GM12878 (cell line): ENCODE data around the gene COL3A1. TPM values are rescaled to one million over a fixed set of nuclear protein-coding genes. Genes with fewer than 3 reads are reported as not detected.
A peak's percentile ranks its signal among the peaks of the same experiment; 100 is the strongest.

Experiments
- ATAC-seq: fragments of 200-7000 bp; cut with Tn5 transposase; 3 replicates; pipeline ENCODE4 v1.9.1; 2020; ENCODE audit warnings: mild to moderate bottlenecking, moderate library complexity
- BruUV-seq: library from RNA; stranded (reverse); fragments of 400-500 nt; replicated peaks from 2 replicates; lab custom pipeline; 2021; lab: Mats Ljungman, UMichigan
- CTCF ChIA-PET: fragments of 300-600 bp; sonication (Branson Sonifier 250); formaldehyde crosslinking; extraction: SDS; loops from one replicate; lab custom pipeline; 2021; ENCODE audit warnings: inconsistent platforms; lab: Yijun Ruan, JAX
- POLR2A ChIA-PET: fragments of 350-600 bp; formaldehyde crosslinking; extraction: SDS; loops from one replicate; lab custom pipeline; 2021; ENCODE audit warnings: inconsistent platforms; lab: Charles Lee
- RAD21 ChIA-PET: fragments of 300-600 bp; sonication (Branson Sonifier 250); formaldehyde crosslinking; loops from one replicate; lab custom pipeline; 2023; ENCODE audit warnings: antibody characterized with exemption; ENCODE audit not compliant: unreplicated experiment; lab: Charles Lee
- SMC1A ChIA-PET: fragments of 300-600 bp; sonication (Branson Sonifier 250); formaldehyde crosslinking; loops from one replicate; lab custom pipeline; 2023; ENCODE audit not compliant: unreplicated experiment, uncharacterized antibody; lab: Charles Lee
- DNase-seq: peaks from one replicate; pipeline ENCODE4 v3.0.0-alpha.2; 2011; ENCODE audit warnings: low read depth, low spot score
- FAIRE-seq: peaks from 3 replicates; lab custom pipeline; 2011; peaks lifted over from hg19 to GRCh38; lab: Jason Lieb, UNC
- H2AFZ ChIP-seq: 2 replicates; pipeline ENCODE4 v1.6.0; 2011; ENCODE audit warnings: low read depth, low read length, control low read depth; ENCODE audit not compliant: control insufficient read depth
- H3K27ac ChIP-seq: 2 replicates; pipeline ENCODE4 v1.5.1; 2011; ENCODE audit warnings: control low read depth; ENCODE audit not compliant: control insufficient read depth, insufficient read depth
- H3K27me3 ChIP-seq, 2 experiments: replicated peaks in 1 of 2; 2 replicates each; pipeline versions ENCODE4 v1.6.0 to v1.6.1; 2011; ENCODE audit warnings: low read length in 1 of 2; ENCODE audit not compliant: control insufficient read depth in 2 of 2, insufficient read depth in 2 of 2
- H3K36me3 ChIP-seq, 2 experiments: 2 replicates each; pipeline ENCODE4 v1.5.1; 2011; ENCODE audit warnings: low read length in 1 of 2; ENCODE audit not compliant: control insufficient read depth in 2 of 2, insufficient read depth in 2 of 2
- H3K4me1 ChIP-seq: 2 replicates; pipeline ENCODE4 v1.6.1; 2011; ENCODE audit warnings: mild to moderate bottlenecking, low read length, moderate library complexity, mixed read lengths; ENCODE audit not compliant: control insufficient read depth, insufficient read depth
- H3K4me2 ChIP-seq: 2 replicates; pipeline ENCODE4 v1.6.0; 2011; ENCODE audit warnings: control low read depth; ENCODE audit not compliant: control insufficient read depth, insufficient read depth
- H3K4me3 ChIP-seq: fragments of 200-600 bp; sonication (generic); 2 replicates; pipeline ENCODE4 v1.5.1; 2016
- H3K79me2 ChIP-seq: 2 replicates; pipeline ENCODE4 v1.6.0; 2011; ENCODE audit warnings: low read length; ENCODE audit not compliant: control insufficient read depth, insufficient read depth
- H3K9ac ChIP-seq: 2 replicates; pipeline ENCODE4 v1.8.0; 2011; ENCODE audit warnings: low read length, control low read depth, mixed read lengths; ENCODE audit not compliant: control insufficient read depth, insufficient read depth
- H3K9me3 ChIP-seq: replicated peaks from 3 replicates; pipeline ENCODE4 v1.5.1; 2011; ENCODE audit warnings: mild to moderate bottlenecking, low read length; ENCODE audit not compliant: control insufficient read depth, insufficient read depth
- H4K20me1 ChIP-seq: 2 replicates; pipeline ENCODE4 v1.6.0; 2011; ENCODE audit not compliant: control insufficient read depth, insufficient read depth
- CTCF ChIP-seq, 3 experiments: IDR thresholded peaks in 2 of 3; conservative IDR thresholded peaks in 1 of 3; 2 replicates each; pipeline ENCODE4 v1.5.1; 2011; ENCODE audit warnings: low read depth in 3 of 3, low read length in 3 of 3, mild to moderate bottlenecking in 3 of 3, control low read depth in 2 of 3, moderate library complexity in 2 of 3, inconsistent platforms in 1 of 3, mixed read lengths in 1 of 3; ENCODE audit not compliant: control insufficient read depth in 2 of 3, insufficient read depth in 1 of 3; ENCODE audit errors: extremely low read depth in 1 of 3
- HDAC6 ChIP-seq: fragments of 200-600 bp; sonication (generic); IDR thresholded peaks from one replicate; pipeline ENCODE4 v1.8.0; 2017; ENCODE audit warnings: antibody characterized with exemption; ENCODE audit not compliant: unreplicated experiment
- RAD21 ChIP-seq: IDR thresholded peaks from 2 replicates; pipeline ENCODE4 v1.6.1; 2011; ENCODE audit warnings: mild to moderate bottlenecking, low read depth, low read length, moderate library complexity; ENCODE audit not compliant: insufficient read depth
- REST ChIP-seq: IDR thresholded peaks from 2 replicates; pipeline ENCODE4 v1.6.1; 2012; ENCODE audit warnings: mild to moderate bottlenecking, low read depth, low read length
- ZNF687 ChIP-seq: fragments of 450-650 bp; IDR thresholded peaks from 2 replicates; pipeline ENCODE4 v1.6.1; 2017; ENCODE audit warnings: mild to moderate bottlenecking, moderate library complexity
- WGBS: methylation state at CpG from one replicate; pipeline ENCODE4 v1.1.6; 2016; ENCODE audit warnings: low lambda C conversion rate; ENCODE audit not compliant: insufficient replicate concordance, insufficient coverage; ENCODE audit errors: missing lambda C conversion rate; 5-methylcytosine and 5-hydroxymethylcytosine counted together
- in situ Hi-C: fragments of 300-500 bp; cut with MboI; formaldehyde crosslinking; loops from 9 replicates; pipeline ENCODE4 v1.14.3; 2018; ENCODE audit warnings: mixed read lengths
- intact Hi-C: fragments of 100-400 bp; cut with micrococcal nuclease; formaldehyde crosslinking; loops from one replicate; pipeline ENCODE4 v1.14.2; 2022; ENCODE audit not compliant: unreplicated experiment
- polyA plus RNA-seq, 11 experiments: library from polyadenylated mRNA; depleted of rRNA in 4 of 11; unstranded in 6 of 11; stranded (reverse) in 5 of 11; fragments of >200 nt; fragmentation: Nextera tagmentation in 4 of 11; fragmentation: Illumina TruSeq in 1 of 11; extraction: Ambion mirVana in 4 of 11; extraction: Trizol in 1 of 11; gene quantifications; 1 replicate in 1 of 11; 2 replicates in 10 of 11; pipeline versions ENCODE4 v1.2.1 to v1.2.3, GENCODE V29; 2011 to 2016; ENCODE audit warnings: inconsistent platforms in 2 of 11, missing spikeins in 2 of 11, low read depth in 1 of 11
- total RNA-seq, 4 experiments: library from RNA; depleted of rRNA in 3 of 4; stranded (reverse); fragments of >200 nt in 3 of 4; fragmentation: Illumina TruSeq in 1 of 4; extraction: Trizol in 1 of 4; gene quantifications; 2 replicates each; pipeline versions ENCODE4 v1.2.1 to v1.2.3, GENCODE V29; 2013 to 2021

Gene COL3A1
- total and polyA plus RNA-seq, 10 of the 15 experiments (the other 5 are each of a cell fraction or from before 2014, with no cell fraction given), result 0.04 to 0.67 (median 0.10) TPM; not detected in 2

- TF ChIP-seq ZNF687, result no peak
- TF ChIP-seq HDAC6, result no peak
- TF ChIP-seq CTCF (IDR thresholded peaks at IDR 0.05 in 2 of 3, conservative IDR thresholded peaks at IDR 0.05 in 1 of 3; ENCODE audit: control insufficient read depth in 2 of 3, extremely low read depth in 1 of 3, insufficient read depth in 1 of 3, low read depth in 3 of 3, low read length in 3 of 3), result peak; percentile 13 to 43 (median 16); a peak in 2 of 6 replicates
- TF ChIP-seq REST, result no peak
- peak; percentile 12; the same call in 1 of the 2 replicates for TF ChIP-seq RAD21
- TF ChIP-seq, all 136 proteins: peak for 2
- no peaks in the 10 kb centered on the region for H3K27me3 ChIP-seq
- no peaks in the 10 kb centered on the region for H3K9me3 ChIP-seq
- ATAC-seq, result peak; percentile 54
- CTCF ChIA-PET, result interaction anchor here (0.8 to 5.2 kb wide), 35 partner anchors 9 to 469 kb away, joined by 3 to 75 read pairs (median 4); partner anchors contain the start of gene COL3A1
- H2AFZ ChIP-seq, result no peak overlapping the region
- no peak for DNase-seq
- SMC1A ChIA-PET, result interaction anchor here (0.8 to 9.9 kb wide), 24 partner anchors 8 to 1484 kb away, joined by 3 to 172 read pairs (median 4); no protein-coding TSS in a partner anchor
- intact Hi-C loops (loop anchor here (2.0 kb wide), 2 partner anchors 217 to 429 kb away; no protein-coding TSS in a partner anchor), in situ Hi-C loops (no loop called here)
- no peak for FAIRE-seq
- H4K20me1 ChIP-seq, result no peaks in the 10 kb centered on the region
- H3K4me3 ChIP-seq, result no peak overlapping the region
- RAD21 ChIA-PET, result interaction anchor here (0.8 to 5.4 kb wide), 18 partner anchors 8 to 779 kb away, joined by 3 to 88 read pairs (median 4); no protein-coding TSS in a partner anchor
- 13% methylated on average over 4 of the region's 4 CpGs for WGBS
- H3K9ac ChIP-seq, result no peak overlapping the region
- H3K27ac ChIP-seq, result no peak overlapping the region
- H3K79me2 ChIP-seq, result no peaks in the 10 kb centered on the region
- POLR2A ChIA-PET, result interaction anchor here (0.7 kb wide), 1 partner anchor 8 kb away, joined by 3 read pairs; no protein-coding TSS in a partner anchor
- no peaks in the 10 kb centered on the region for H3K4me1 ChIP-seq
- no peaks in the 10 kb centered on the region for H3K36me3 ChIP-seq
- H3K4me2 ChIP-seq, result no peak overlapping the region
- no TSS peak for BruUV-seq
Measured at GRCh38 chr2:188983427-188984064, 9.4 kb downstream of the COL3A1 start.
